Mammary epithelial cell (primary cell): ENCODE data around the gene PIKFYVE.

Source experiments
- EZH2 ChIP-seq: IDR thresholded peaks from 2 replicates; pipeline ENCODE4 v1.6.1; 2012; ENCODE audit warnings: low read length, inconsistent platforms, borderline replicate concordance
- TF ChIP-seq, protein P1 (sequence below), 2 donors: IDR thresholded peaks in 1 of 2; conservative IDR thresholded peaks in 1 of 2; 2 replicates each; pipeline ENCODE4 v1.5.1; 2011 to 2012; ENCODE audit warnings: inconsistent platforms in 2 of 2, low read length in 2 of 2, mild to moderate bottlenecking in 2 of 2, control low read depth in 1 of 2, low read depth in 1 of 2; ENCODE audit not compliant: insufficient read depth in 1 of 2; ENCODE audit errors: extremely low read depth in 1 of 2

- TF ChIP-seq, protein P1, sequence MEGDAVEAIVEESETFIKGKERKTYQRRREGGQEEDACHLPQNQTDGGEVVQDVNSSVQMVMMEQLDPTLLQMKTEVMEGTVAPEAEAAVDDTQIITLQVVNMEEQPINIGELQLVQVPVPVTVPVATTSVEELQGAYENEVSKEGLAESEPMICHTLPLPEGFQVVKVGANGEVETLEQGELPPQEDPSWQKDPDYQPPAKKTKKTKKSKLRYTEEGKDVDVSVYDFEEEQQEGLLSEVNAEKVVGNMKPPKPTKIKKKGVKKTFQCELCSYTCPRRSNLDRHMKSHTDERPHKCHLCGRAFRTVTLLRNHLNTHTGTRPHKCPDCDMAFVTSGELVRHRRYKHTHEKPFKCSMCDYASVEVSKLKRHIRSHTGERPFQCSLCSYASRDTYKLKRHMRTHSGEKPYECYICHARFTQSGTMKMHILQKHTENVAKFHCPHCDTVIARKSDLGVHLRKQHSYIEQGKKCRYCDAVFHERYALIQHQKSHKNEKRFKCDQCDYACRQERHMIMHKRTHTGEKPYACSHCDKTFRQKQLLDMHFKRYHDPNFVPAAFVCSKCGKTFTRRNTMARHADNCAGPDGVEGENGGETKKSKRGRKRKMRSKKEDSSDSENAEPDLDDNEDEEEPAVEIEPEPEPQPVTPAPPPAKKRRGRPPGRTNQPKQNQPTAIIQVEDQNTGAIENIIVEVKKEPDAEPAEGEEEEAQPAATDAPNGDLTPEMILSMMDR (conservative IDR thresholded peaks at IDR 0.05 in 1 of 2, IDR thresholded peaks at IDR 0.05 in 1 of 2; ENCODE audit: extremely low read depth in 1 of 2, insufficient read depth in 1 of 2, low read depth in 1 of 2, low read length in 2 of 2): no peak
- TF ChIP-seq EZH2: no peak
These were observed 12.4 kb upstream of the PIKFYVE start for GRCh38 chr2:208253600-208254117.
